Neural cell (in vitro differentiated cells): Measurements from ENCODE around the gene CCDC106. TPM values are rescaled to one million over a fixed set of nuclear protein-coding genes. Genes with fewer than 3 reads are reported as not detected.

Source experiments
- H2AFZ ChIP-seq: fragments of 200-600, 300-800 bp; sonication (generic), shearing (Covaris generic); 2 replicates; pipeline ENCODE4 v1.6.0; 2014; ENCODE audit warnings: low read depth, mild to moderate bottlenecking, antibody characterized with exemption, low read length, moderate library complexity
- H3F3A ChIP-seq: fragments of 200-600 bp; shearing (Covaris generic); 2 replicates; pipeline ENCODE4 v1.6.1; 2016; ENCODE audit warnings: mild to moderate bottlenecking, moderate library complexity, mixed read lengths, antibody characterized with exemption, low read length; ENCODE audit not compliant: insufficient read depth, poor library complexity, severe bottlenecking
- H3K27ac ChIP-seq: fragments of 200-600, 300-800 bp; sonication (generic), shearing (Covaris generic); 2 replicates; pipeline ENCODE4 v1.5.1; 2014; ENCODE audit warnings: mild to moderate bottlenecking, low read length, moderate library complexity
- H3K27me3 ChIP-seq: fragments of 300-800, 200-600 bp; sonication (generic), shearing (Covaris generic); 2 replicates; pipeline ENCODE4 v1.6.0; 2014; ENCODE audit warnings: mild to moderate bottlenecking, low read depth, low read length, moderate library complexity; ENCODE audit not compliant: insufficient read depth
- H3K36me3 ChIP-seq: fragments of 300-800, 200-600 bp; sonication (generic), shearing (Covaris generic); 2 replicates; pipeline ENCODE4 v1.5.1; 2014; ENCODE audit warnings: mild to moderate bottlenecking, antibody characterized with exemption, low read length, moderate library complexity; ENCODE audit not compliant: insufficient read depth
- H3K4me2 ChIP-seq: fragments of 300-800, 200-600 bp; sonication (generic), shearing (Covaris generic); 2 replicates; pipeline ENCODE4 v1.6.0; 2014; ENCODE audit warnings: mild to moderate bottlenecking, low read length
- H3K4me3 ChIP-seq: fragments of 300-800, 200-600 bp; sonication (generic), shearing (Covaris generic); 2 replicates; pipeline ENCODE4 v1.5.1; 2014; ENCODE audit warnings: mild to moderate bottlenecking, low read length, moderate library complexity
- H3K79me2 ChIP-seq: fragments of 200-600 bp; shearing (Covaris generic); replicated peaks from 2 replicates; pipeline ENCODE4 v1.6.0; 2014; ENCODE audit warnings: mild to moderate bottlenecking, low read length, moderate library complexity; ENCODE audit not compliant: insufficient read depth
- H3K9ac ChIP-seq: fragments of 300-800, 200-600 bp; sonication (generic), shearing (Covaris generic); 2 replicates; pipeline ENCODE4 v1.6.1; 2016; ENCODE audit warnings: mild to moderate bottlenecking, low read length, mixed read lengths
- H3K9me2 ChIP-seq: fragments of 200-600 bp; shearing (Covaris generic); 2 replicates; pipeline ENCODE4 v1.6.1; 2016; ENCODE audit warnings: mild to moderate bottlenecking, low read length, mixed read lengths; ENCODE audit not compliant: insufficient read depth
- H3K9me3 ChIP-seq: fragments of 200-600, 300-800 bp; sonication (generic), shearing (Covaris generic); 2 replicates; pipeline ENCODE4 v1.6.1; 2016; ENCODE audit warnings: mild to moderate bottlenecking, mixed run types, low read length, moderate library complexity, mixed read lengths
- H4K20me1 ChIP-seq: fragments of 200-600 bp; shearing (Covaris generic); 2 replicates; pipeline ENCODE4 v1.6.1; 2016; ENCODE audit warnings: mild to moderate bottlenecking, mixed run types; ENCODE audit not compliant: insufficient read depth
- EP300 ChIP-seq: fragments of 450-650 bp; conservative IDR thresholded peaks from 2 replicates; pipeline ENCODE4 v1.6.1; 2014; ENCODE audit warnings: antibody characterized with exemption, mild to moderate bottlenecking, moderate library complexity; ENCODE audit not compliant: poor library complexity, severe bottlenecking
- EZH2 ChIP-seq: fragments of 200-600, 300-800 bp; shearing (Covaris generic), sonication (generic); IDR thresholded peaks from 2 replicates; pipeline ENCODE4 v1.6.1; 2014; ENCODE audit warnings: antibody characterized with exemption, low read length, borderline replicate concordance, mild to moderate bottlenecking; ENCODE audit not compliant: insufficient read depth, poor library complexity, severe bottlenecking
- MXI1 ChIP-seq: fragments of 450-650 bp; conservative IDR thresholded peaks from 2 replicates; pipeline ENCODE4 v1.6.1; 2014; ENCODE audit warnings: antibody characterized with exemption, mild to moderate bottlenecking; ENCODE audit not compliant: poor library complexity, severe bottlenecking
- POLR2AphosphoS5 ChIP-seq: IDR thresholded peaks from 2 replicates; pipeline ENCODE4 v1.6.1; 2012
- RAD21 ChIP-seq: fragments of 450-650 bp; conservative IDR thresholded peaks from 2 replicates; pipeline ENCODE4 v1.6.1; 2014; ENCODE audit warnings: antibody characterized with exemption, mild to moderate bottlenecking, moderate library complexity
- REST ChIP-seq: IDR thresholded peaks from 2 replicates; pipeline ENCODE4 v1.6.1; 2012; ENCODE audit warnings: borderline replicate concordance
- SMC3 ChIP-seq: fragments of 450-650 bp; conservative IDR thresholded peaks from 2 replicates; pipeline ENCODE4 v1.6.1; 2014; ENCODE audit warnings: antibody characterized with exemption, mild to moderate bottlenecking, moderate library complexity; ENCODE audit not compliant: poor library complexity
- TAF1 ChIP-seq: IDR thresholded peaks from 2 replicates; pipeline ENCODE4 v1.6.1; 2012; ENCODE audit warnings: low read depth
- polyA plus RNA-seq: library from polyadenylated mRNA; depleted of rRNA; stranded (reverse); fragments of >200 nt; gene quantifications from 2 replicates; pipeline ENCODE4 v1.2.3, GENCODE V29; 2014
- TF ChIP-seq, protein P1 (sequence below): fragments of 450-650 bp; IDR thresholded peaks from 2 replicates; pipeline ENCODE4 v1.5.1; 2014; ENCODE audit warnings: antibody characterized with exemption, mild to moderate bottlenecking, moderate library complexity; ENCODE audit not compliant: poor library complexity, severe bottlenecking

CCDC106 gene
- polyA plus RNA-seq, 1 donor from 2014 or later = 33.8 TPM

DNA sequence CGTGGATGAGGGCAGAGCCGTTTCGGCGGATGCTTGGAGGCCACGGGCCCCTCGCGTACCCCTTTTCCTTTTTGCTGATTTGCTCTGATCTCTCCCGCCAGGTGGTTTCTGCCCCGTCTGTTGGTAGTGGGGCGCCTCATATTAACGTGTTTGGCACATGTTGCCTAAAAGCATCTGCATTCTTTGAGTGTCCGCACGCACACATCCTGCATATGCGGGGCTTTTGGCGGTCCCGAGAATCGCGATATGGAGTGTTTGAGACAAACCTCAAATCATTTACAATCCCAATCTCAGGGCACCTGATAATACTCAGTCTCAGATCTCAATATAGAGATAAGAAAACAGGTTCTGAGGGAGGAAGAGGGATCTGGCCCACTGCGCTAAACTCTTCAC lies 7.6 kb downstream of the CCDC106 start:
- Histone ChIP-seq H3K4me3 (peak overlapping the region; percentile 91), H3K36me3 (no peaks in the 10 kb centered on the region), H3K27me3 (no peaks in the 10 kb centered on the region), H2AFZ (no peak overlapping the region), H3K9ac (peak overlapping the region; percentile 98), H3F3A (no peaks in the 10 kb centered on the region), H3K9me3 (no peaks in the 10 kb centered on the region), H3K9me2 (no peaks in the 10 kb centered on the region), H3K4me2 (peak overlapping the region; percentile 94), H4K20me1 (peaks cover 42% of the 10 kb centered on the region), H3K27ac (peak overlapping the region; percentile 97), H3K79me2 (peaks cover 43% of the 10 kb centered on the region)
- TF ChIP-seq MXI1 (peak; percentile 95), RAD21 (no peak), TAF1 (no peak), EZH2 (no peak)

GRCh38 chr19:55656552-55656951 lies 8.5 kb downstream of the CCDC106 start:
- no peaks in the 10 kb centered on the region for H3K27me3 ChIP-seq
- H3K9ac ChIP-seq = peak overlapping the region; percentile 98
- TF ChIP-seq SMC3 (no peak), EP300 (no peak), EZH2 (no peak), POLR2AphosphoS5 (no peak), RAD21 (no peak), REST (no peak), TAF1 (no peak)
- H3K79me2 ChIP-seq = peaks cover 43% of the 10 kb centered on the region
- H3K36me3 ChIP-seq = no peaks in the 10 kb centered on the region
- peaks cover 42% of the 10 kb centered on the region for H4K20me1 ChIP-seq
- H3K9me3 ChIP-seq = no peaks in the 10 kb centered on the region
- peak overlapping the region; percentile 94 for H3K4me2 ChIP-seq
- H3K9me2 ChIP-seq = no peaks in the 10 kb centered on the region
- peak overlapping the region; percentile 91 for H3K4me3 ChIP-seq
- no peak overlapping the region for H3K27ac ChIP-seq
- no peaks in the 10 kb centered on the region for H3F3A ChIP-seq
- no peak overlapping the region for H2AFZ ChIP-seq

GRCh38 chr19:55656988-55657747 lies 9.2 kb downstream of the CCDC106 start:
- no peak overlapping the region for H3K27ac ChIP-seq
- H3K9me3 ChIP-seq = no peaks in the 10 kb centered on the region
- H4K20me1 ChIP-seq = peaks cover 42% of the 10 kb centered on the region
- peak overlapping the region; percentile 94 for H3K4me2 ChIP-seq
- H3K79me2 ChIP-seq = peaks cover 43% of the 10 kb centered on the region
- H3K9me2 ChIP-seq = no peaks in the 10 kb centered on the region
- H3K9ac ChIP-seq = peak overlapping the region; percentile 98
- H3K27me3 ChIP-seq = no peaks in the 10 kb centered on the region
- H3K4me3 ChIP-seq = peak overlapping the region; percentile 91
- H3K36me3 ChIP-seq = no peaks in the 10 kb centered on the region
- H3F3A ChIP-seq = no peaks in the 10 kb centered on the region
- TF ChIP-seq EZH2 (no peak), TAF1 (no peak), EP300 (no peak), REST (no peak), MXI1 (no peak), RAD21 (no peak), SMC3 (no peak), POLR2AphosphoS5 (no peak)
- TF ChIP-seq, protein P1, sequence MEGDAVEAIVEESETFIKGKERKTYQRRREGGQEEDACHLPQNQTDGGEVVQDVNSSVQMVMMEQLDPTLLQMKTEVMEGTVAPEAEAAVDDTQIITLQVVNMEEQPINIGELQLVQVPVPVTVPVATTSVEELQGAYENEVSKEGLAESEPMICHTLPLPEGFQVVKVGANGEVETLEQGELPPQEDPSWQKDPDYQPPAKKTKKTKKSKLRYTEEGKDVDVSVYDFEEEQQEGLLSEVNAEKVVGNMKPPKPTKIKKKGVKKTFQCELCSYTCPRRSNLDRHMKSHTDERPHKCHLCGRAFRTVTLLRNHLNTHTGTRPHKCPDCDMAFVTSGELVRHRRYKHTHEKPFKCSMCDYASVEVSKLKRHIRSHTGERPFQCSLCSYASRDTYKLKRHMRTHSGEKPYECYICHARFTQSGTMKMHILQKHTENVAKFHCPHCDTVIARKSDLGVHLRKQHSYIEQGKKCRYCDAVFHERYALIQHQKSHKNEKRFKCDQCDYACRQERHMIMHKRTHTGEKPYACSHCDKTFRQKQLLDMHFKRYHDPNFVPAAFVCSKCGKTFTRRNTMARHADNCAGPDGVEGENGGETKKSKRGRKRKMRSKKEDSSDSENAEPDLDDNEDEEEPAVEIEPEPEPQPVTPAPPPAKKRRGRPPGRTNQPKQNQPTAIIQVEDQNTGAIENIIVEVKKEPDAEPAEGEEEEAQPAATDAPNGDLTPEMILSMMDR = no peak
- no peak overlapping the region for H2AFZ ChIP-seq
